Measurements from ENCODE around the gene ARFIP1.

Gene ARFIP1

DNA sequence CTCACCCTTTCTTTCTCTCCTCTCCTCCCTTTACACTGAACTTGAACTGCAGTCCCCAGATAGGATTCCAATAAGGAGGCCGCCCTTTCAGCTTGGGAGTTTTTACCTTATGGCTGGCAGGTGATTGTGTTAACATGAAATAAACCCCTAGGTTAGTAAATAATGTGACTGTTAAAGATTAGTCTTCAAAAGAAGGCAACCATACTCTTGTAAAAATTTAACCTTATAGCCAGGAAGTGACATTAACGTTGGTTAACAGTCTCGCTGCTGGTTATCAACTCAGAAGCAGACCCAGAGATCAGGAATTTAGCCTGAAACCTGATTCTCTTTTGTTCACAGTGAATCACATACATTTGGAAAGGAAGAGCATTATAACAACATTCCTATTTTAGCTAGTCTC lies 171.6 kb downstream of the ARFIP1 start:
- TF ChIP-seq, protein P1, sequence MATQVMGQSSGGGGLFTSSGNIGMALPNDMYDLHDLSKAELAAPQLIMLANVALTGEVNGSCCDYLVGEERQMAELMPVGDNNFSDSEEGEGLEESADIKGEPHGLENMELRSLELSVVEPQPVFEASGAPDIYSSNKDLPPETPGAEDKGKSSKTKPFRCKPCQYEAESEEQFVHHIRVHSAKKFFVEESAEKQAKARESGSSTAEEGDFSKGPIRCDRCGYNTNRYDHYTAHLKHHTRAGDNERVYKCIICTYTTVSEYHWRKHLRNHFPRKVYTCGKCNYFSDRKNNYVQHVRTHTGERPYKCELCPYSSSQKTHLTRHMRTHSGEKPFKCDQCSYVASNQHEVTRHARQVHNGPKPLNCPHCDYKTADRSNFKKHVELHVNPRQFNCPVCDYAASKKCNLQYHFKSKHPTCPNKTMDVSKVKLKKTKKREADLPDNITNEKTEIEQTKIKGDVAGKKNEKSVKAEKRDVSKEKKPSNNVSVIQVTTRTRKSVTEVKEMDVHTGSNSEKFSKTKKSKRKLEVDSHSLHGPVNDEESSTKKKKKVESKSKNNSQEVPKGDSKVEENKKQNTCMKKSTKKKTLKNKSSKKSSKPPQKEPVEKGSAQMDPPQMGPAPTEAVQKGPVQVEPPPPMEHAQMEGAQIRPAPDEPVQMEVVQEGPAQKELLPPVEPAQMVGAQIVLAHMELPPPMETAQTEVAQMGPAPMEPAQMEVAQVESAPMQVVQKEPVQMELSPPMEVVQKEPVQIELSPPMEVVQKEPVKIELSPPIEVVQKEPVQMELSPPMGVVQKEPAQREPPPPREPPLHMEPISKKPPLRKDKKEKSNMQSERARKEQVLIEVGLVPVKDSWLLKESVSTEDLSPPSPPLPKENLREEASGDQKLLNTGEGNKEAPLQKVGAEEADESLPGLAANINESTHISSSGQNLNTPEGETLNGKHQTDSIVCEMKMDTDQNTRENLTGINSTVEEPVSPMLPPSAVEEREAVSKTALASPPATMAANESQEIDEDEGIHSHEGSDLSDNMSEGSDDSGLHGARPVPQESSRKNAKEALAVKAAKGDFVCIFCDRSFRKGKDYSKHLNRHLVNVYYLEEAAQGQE (IDR thresholded peaks at IDR 0.05; ENCODE audit: insufficient read depth in 1 of 2, low read depth in 2 of 2, low read length in 2 of 2): no peak
- TF ChIP-seq POLR2AphosphoS5 (IDR thresholded peaks at IDR 0.05; ENCODE audit: low read depth, low read length): no peak
- no peak for TF ChIP-seq TAF1 (IDR thresholded peaks at IDR 0.05; ENCODE audit: borderline replicate concordance, insufficient read depth, low read length)

DNA sequence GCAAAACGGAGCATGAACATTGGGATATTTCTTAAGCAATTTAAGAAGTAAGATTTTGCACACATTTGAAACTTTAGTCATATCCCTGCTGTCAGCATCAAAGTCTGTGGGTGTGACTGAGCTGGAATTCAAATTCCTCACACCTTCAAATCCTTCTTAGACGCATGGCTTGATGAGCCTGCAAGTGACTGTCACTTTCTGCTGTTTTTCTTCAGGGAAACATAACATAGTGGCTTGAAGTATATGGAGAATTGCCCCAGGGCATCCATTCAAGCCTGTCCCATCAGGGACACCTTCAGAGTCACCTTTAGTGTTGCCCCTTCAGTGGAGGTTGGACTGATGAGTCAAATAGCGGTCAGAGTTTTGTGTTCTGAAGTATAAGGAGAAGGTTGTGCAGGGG lies 173.8 kb downstream of the ARFIP1 start:
- TF ChIP-seq SIN3A (IDR thresholded peaks at IDR 0.05; ENCODE audit: borderline replicate concordance, insufficient read depth, low read length): no peak
- TF ChIP-seq FOXP2 (optimal IDR thresholded peaks at IDR 0.05; ENCODE audit: borderline replicate concordance, extremely low read depth, extremely low read length, insufficient read depth): no peak
- TF ChIP-seq, protein P1 (IDR thresholded peaks at IDR 0.05; ENCODE audit: insufficient read depth in 1 of 2, low read depth in 2 of 2, low read length in 2 of 2): no peak
- no peak for TF ChIP-seq POLR2AphosphoS5 (IDR thresholded peaks at IDR 0.05; ENCODE audit: low read depth, low read length)
- TF ChIP-seq TAF1 (IDR thresholded peaks at IDR 0.05; ENCODE audit: borderline replicate concordance, insufficient read depth, low read length): no peak

- TF ChIP-seq POLR2AphosphoS5 (IDR thresholded peaks at IDR 0.05; ENCODE audit: low read depth, low read length) (no peak), SIN3A (IDR thresholded peaks at IDR 0.05; ENCODE audit: borderline replicate concordance, insufficient read depth, low read length) (no peak), FOXP2 (optimal IDR thresholded peaks at IDR 0.05; ENCODE audit: borderline replicate concordance, extremely low read depth, extremely low read length, insufficient read depth) (no peak), TAF1 (IDR thresholded peaks at IDR 0.05; ENCODE audit: borderline replicate concordance, insufficient read depth, low read length) (no peak)
- TF ChIP-seq, protein P1 (IDR thresholded peaks at IDR 0.05; ENCODE audit: insufficient read depth in 1 of 2, low read depth in 2 of 2, low read length in 2 of 2): no peak
Observed at GRCh38 chr4:152954741-152955140, 175.0 kb downstream of the ARFIP1 start.

DNA sequence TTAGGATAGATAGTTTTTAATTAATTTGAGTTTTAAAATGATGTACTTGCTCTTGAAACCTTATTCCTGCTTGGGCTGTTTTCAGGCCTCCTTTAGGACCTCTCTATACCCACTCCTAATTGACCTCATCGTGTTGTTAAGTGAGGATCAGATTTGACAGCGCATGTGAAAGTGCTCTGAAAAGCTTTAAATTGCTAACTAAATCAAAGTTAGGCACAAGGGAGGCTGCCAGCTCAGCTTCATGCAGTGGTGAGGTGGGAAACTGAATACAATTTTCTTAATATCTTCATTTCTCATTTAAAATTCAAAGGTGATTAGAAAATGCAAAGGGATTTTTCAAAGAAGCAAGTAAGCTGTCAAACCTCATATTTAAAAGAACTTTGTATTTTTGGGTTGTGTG lies 176.4 kb downstream of the ARFIP1 start:
- TF ChIP-seq SIN3A (IDR thresholded peaks at IDR 0.05; ENCODE audit: borderline replicate concordance, insufficient read depth, low read length): no peak
- no peak for TF ChIP-seq POLR2AphosphoS5 (IDR thresholded peaks at IDR 0.05; ENCODE audit: low read depth, low read length)
- TF ChIP-seq, protein P1 (IDR thresholded peaks at IDR 0.05; ENCODE audit: insufficient read depth in 1 of 2, low read depth in 2 of 2, low read length in 2 of 2): no peak
- no peak for TF ChIP-seq TAF1 (IDR thresholded peaks at IDR 0.05; ENCODE audit: borderline replicate concordance, insufficient read depth, low read length)
- TF ChIP-seq FOXP2 (optimal IDR thresholded peaks at IDR 0.05; ENCODE audit: borderline replicate concordance, extremely low read depth, extremely low read length, insufficient read depth): no peak

Data from PFSK-1 (cell line).